Heart left ventricle (tissue), 16 donors: ENCODE measurements around the gene DUSP18. TPM values are rescaled to one million over a fixed set of nuclear protein-coding genes. Genes with fewer than 3 reads are reported as not detected.
"Not testable (repeated sequence)": the region's sequence is repeated elsewhere in the genome, so short reads cannot be mapped to it uniquely, and the experiment has no call there.

ENCODE experiments used
- ATAC-seq, 4 donors: fragments of 200-7000 bp; cut with Tn5 transposase; one replicate each; pipeline ENCODE4 v1.9.1; 2020 to 2022; ENCODE audit warnings: moderate library complexity in 4 of 4, mild to moderate bottlenecking in 3 of 4, moderate number of reproducible peaks in 1 of 4
- DNase-seq, 5 donors: peaks; one replicate each; pipeline ENCODE4 v3.0.0-alpha.2; 2020
- H3K27ac ChIP-seq, 12 donors: fragments of 200-600 bp; sonication (generic) in 4 of 12; one replicate each; pipeline versions ENCODE4 v1.5.0 to v1.8.0; 2016 to 2022; ENCODE audit warnings: mild to moderate bottlenecking in 2 of 12
- H3K27me3 ChIP-seq, 9 donors: fragments of 200-600 bp; sonication (generic) in 2 of 9; one replicate each; pipeline versions ENCODE4 v1.5.1 to v1.8.0; 2016 to 2022; ENCODE audit warnings: mild to moderate bottlenecking in 3 of 9
- H3K36me3 ChIP-seq, 9 donors: fragments of 200-600 bp; sonication (generic) in 2 of 9; one replicate each; pipeline versions ENCODE4 v1.5.0 to v1.8.0; 2018 to 2022; ENCODE audit warnings: mild to moderate bottlenecking in 2 of 9
- H3K4me1 ChIP-seq, 12 donors: fragments of 200-600 bp; sonication (generic) in 4 of 12; one replicate each; pipeline versions ENCODE4 v1.5.0 to v1.8.0; 2016 to 2022; ENCODE audit warnings: mild to moderate bottlenecking in 3 of 12
- H3K4me3 ChIP-seq, 12 donors: fragments of 200-600 bp; sonication (generic) in 4 of 12; one replicate each; pipeline versions ENCODE4 v1.5.0 to v1.8.0; 2017 to 2022; ENCODE audit warnings: mild to moderate bottlenecking in 9 of 12, moderate library complexity in 4 of 12
- H3K9me3 ChIP-seq, 12 donors: fragments of 200-600 bp; sonication (generic) in 4 of 12; one replicate each; pipeline versions ENCODE4 v1.5.0 to v1.8.0; 2016 to 2022; ENCODE audit warnings: mild to moderate bottlenecking in 1 of 12
- POLR2A ChIP-seq, 2 donors: fragments of 450-650 bp; IDR thresholded peaks; one replicate each; pipeline ENCODE4 v1.6.1; 2017; ENCODE audit warnings: antibody characterized with exemption in 2 of 2, mild to moderate bottlenecking in 2 of 2, moderate library complexity in 2 of 2
- WGBS, 4 donors: extraction: QIAGEN DNeasy Blood & Tissue Kit in 2 of 4; methylation state at CpG; one replicate each; pipeline versions ENCODE4 v1.1.5 to v1.1.7; 2013 to 2018; 5-methylcytosine and 5-hydroxymethylcytosine counted together
- intact Hi-C, 10 donors: fragments of 100-400 bp; cut with DNase I; formaldehyde crosslinking; loops; one replicate each; pipeline versions ENCODE4 v1.11.1 to v1.14.2; 2022
- long read RNA-seq, 3 donors: library from polyadenylated mRNA; unstranded; transcript quantifications; one replicate each; pipeline ENCODE4 v2.0.0, GENCODE V29; 2020 to 2021
- polyA plus RNA-seq, 2 donors: library from polyadenylated mRNA; stranded (reverse); fragments of 200-250 nt; gene quantifications; one replicate each; pipeline ENCODE4 v1.2.3, GENCODE V29; 2013
- total RNA-seq, 9 donors: library from RNA; depleted of rRNA in 2 of 9; stranded (reverse); fragments of >200 nt in 2 of 9; fragmentation: NEBNext Ultra II Directional in 3 of 9; extraction: Animal tissue kit (Norgen Biotek cat#: 25700) in 3 of 9; gene quantifications; one replicate each; pipeline versions ENCODE4 v1.1.0 to v1.2.4, GENCODE V29; 2016 to 2023
- TF ChIP-seq, protein P1 (sequence below), 12 donors: fragments of 200-600 bp; sonication (generic) in 4 of 12; IDR thresholded peaks; one replicate each; pipeline versions ENCODE4 v1.5.0 to v1.8.0; 2018 to 2022; ENCODE audit warnings: antibody characterized with exemption in 12 of 12, mild to moderate bottlenecking in 5 of 12
- donor health status: ischemic (EF 13 %, LVEDD 7.1; RV severe dilation, severe dysfunction).
- donor health status: healthy with polysubstance abuse.
- donor health status: DM: no; HTN: yes; CAD: no.
- donor health status: DM: no; HTN: no; CAD: no.
- donor health status: ischemic (EF 25% LVEDD 6.9; RV normal size, moderate dysfunction).
- donor health status: ischemic (EF 25% LVEDD 5.7; RV mildly dilated, moderate dysfunction).
- donor health status: healthy.
- donor health status: DM: yes; HTN: yes; CAD: no.
- donor health status: ischemic (EF 35%, LVEDD 5.7; RV mildly dilated, moderate dysfunction).
- donor health status: nonischemic (EF 11% LVEDD 7.7; RV severe dilation, severe dysfunction).
- donor health status: DM: yes; HTN: yes; CAD: no.
- donor health status: PGD.
- donor health status: ischemic (EF 29% LVEDD 5.4; RV normal size, mild dysfunction).
- donor health status: nonischemic (EF 23%, LVEDD 6.1; RV moderate dilation, normal function).

Gene DUSP18
- 1 to 10 TPM; 1.8 to 6.1 (median 3.1) TPM for total RNA-seq
- 1 to 10 TPM; 1.6 to 3.2 TPM for polyA plus RNA-seq
- long read RNA-seq, donor 1, partial matches to known transcripts = 0 of 3 reads
- long read RNA-seq, donor 1, other reads (novel, unspliced or antisense) = 2 of 3 reads
- long read RNA-seq, donor 2, partial matches to known transcripts = 1 of 11 reads
- long read RNA-seq, donor 2, other reads (novel, unspliced or antisense) = 5 of 11 reads
- long read RNA-seq, donor 3, partial matches to known transcripts = 0 of 2 reads
- long read RNA-seq, donor 3, other reads (novel, unspliced or antisense) = 0 of 2 reads

- H3K27ac ChIP-seq = peak within 1 kb of the TSS in 10 of 12 donors; percentile 9 to 71 (median 53)
These were observed at the start of gene DUSP18 for GRCh38 chr22:30667494-30668385. Gene DUSP18 (minus strand): TSS chr22:30667875. CDS start chr22:30664003, 3,872 bp downstream.

GRCh38 chr22:30714062-30714461 is 46.4 kb upstream of the DUSP18 start:
- no peak for DNase-seq
- 88 to 98% (median 94%) methylated on average over 2 of the region's 2 CpGs for WGBS, 4 donors

More at GRCh38 chr22:30667494-30668385, at the start of gene DUSP18:
- TF ChIP-seq POLR2A (IDR thresholded peaks at IDR 0.05) = peak in 1 of 2 donors; percentile 72
- TF ChIP-seq, protein P1, sequence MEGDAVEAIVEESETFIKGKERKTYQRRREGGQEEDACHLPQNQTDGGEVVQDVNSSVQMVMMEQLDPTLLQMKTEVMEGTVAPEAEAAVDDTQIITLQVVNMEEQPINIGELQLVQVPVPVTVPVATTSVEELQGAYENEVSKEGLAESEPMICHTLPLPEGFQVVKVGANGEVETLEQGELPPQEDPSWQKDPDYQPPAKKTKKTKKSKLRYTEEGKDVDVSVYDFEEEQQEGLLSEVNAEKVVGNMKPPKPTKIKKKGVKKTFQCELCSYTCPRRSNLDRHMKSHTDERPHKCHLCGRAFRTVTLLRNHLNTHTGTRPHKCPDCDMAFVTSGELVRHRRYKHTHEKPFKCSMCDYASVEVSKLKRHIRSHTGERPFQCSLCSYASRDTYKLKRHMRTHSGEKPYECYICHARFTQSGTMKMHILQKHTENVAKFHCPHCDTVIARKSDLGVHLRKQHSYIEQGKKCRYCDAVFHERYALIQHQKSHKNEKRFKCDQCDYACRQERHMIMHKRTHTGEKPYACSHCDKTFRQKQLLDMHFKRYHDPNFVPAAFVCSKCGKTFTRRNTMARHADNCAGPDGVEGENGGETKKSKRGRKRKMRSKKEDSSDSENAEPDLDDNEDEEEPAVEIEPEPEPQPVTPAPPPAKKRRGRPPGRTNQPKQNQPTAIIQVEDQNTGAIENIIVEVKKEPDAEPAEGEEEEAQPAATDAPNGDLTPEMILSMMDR (IDR thresholded peaks at IDR 0.05) = peak in 10 of 12 donors; percentile 17 to 53 (median 35)
- H3K4me3 ChIP-seq = peak within 1 kb of the TSS; percentile 48 to 87 (median 76)
- no peaks in the 10 kb centered on the region for H3K9me3 ChIP-seq
- H3K27me3 ChIP-seq = no peaks in the 10 kb centered on the region
- H3K4me1 ChIP-seq = peaks cover 0 to 19% (median 11%) of the 10 kb centered on the region in 12 donors
- peaks cover 0 to 17% (median 8%) of the 10 kb centered on the region in 9 donors for H3K36me3 ChIP-seq
- WGBS, 4 donors = 1% methylated on average over 58 to 77 of the region's 77 CpGs
- intact Hi-C loops = loop anchor here in 3 of 10 donors (2.0 kb wide), 1 partner anchor 33 kb away; the partner anchor contains the start of gene SLC35E4 (in 3 of the 3)
- DNase-seq (peak; percentile 92 to 98 (median 94)), ATAC-seq (peak; percentile 97 to 100 (median 99))

DNA sequence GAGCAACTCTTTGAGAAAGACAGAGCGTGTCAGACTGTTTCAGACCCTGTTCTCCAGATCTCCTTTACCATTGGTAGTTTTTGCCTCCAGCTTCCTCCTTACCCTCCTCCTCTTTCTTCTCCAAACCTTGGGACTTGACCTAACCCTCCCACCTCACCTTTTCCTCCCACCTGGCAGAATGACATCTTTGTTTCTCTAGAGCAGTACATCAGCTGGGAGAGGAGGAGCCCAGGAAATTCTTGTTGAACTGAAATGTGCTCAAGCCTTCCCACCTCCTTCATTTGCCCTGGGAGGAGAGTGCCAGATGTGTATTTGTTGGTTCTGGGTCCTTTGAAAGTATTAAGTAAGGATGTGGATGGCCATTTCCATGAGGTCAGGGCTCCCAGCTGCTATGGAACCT is 44.4 kb upstream of the DUSP18 start:
- DNase-seq = no peak
- intact Hi-C loops = no loop called here

More at GRCh38 chr22:30714062-30714461, 46.4 kb upstream of the DUSP18 start:
- Histone ChIP-seq H3K9me3 (no peaks in the 10 kb centered on the region), H3K4me3 (no peak overlapping the region), H3K36me3 (no peaks in the 10 kb centered on the region), H3K27me3 (no peaks in the 10 kb centered on the region), H3K4me1 (no peaks in the 10 kb centered on the region), H3K27ac (no peak overlapping the region)
- ATAC-seq = no peak
- TF ChIP-seq, protein P1 (IDR thresholded peaks at IDR 0.05) = no peak
- TF ChIP-seq POLR2A (IDR thresholded peaks at IDR 0.05) = no peak
- intact Hi-C loops = no loop called here

GRCh38 chr22:30709980-30710379 is 42.3 kb upstream of the DUSP18 start:
- H3K9me3 ChIP-seq, intact Hi-C loops, DNase-seq, H3K36me3 ChIP-seq, H3K27ac ChIP-seq, H3K4me1 ChIP-seq, ATAC-seq, H3K4me3 ChIP-seq, H3K27me3 ChIP-seq: not testable (repeated sequence)
- WGBS, 4 donors = 81 to 87% (median 87%) methylated on average over 6 of the region's 6 CpGs

More for the DNA sequence above, 44.4 kb upstream of the DUSP18 start:
- TF ChIP-seq, protein P1 (IDR thresholded peaks at IDR 0.05) = no peak
- TF ChIP-seq POLR2A (IDR thresholded peaks at IDR 0.05) = no peak
- Histone ChIP-seq H3K4me3 (no peak overlapping the region), H3K4me1 (no peaks in the 10 kb centered on the region), H3K9me3 (no peaks in the 10 kb centered on the region), H3K27ac (no peak overlapping the region), H3K27me3 (no peaks in the 10 kb centered on the region), H3K36me3 (no peaks in the 10 kb centered on the region)
- 79 to 98% (median 96%) methylated on average over 1 of the region's 1 CpG for WGBS, 4 donors
- ATAC-seq = no peak
